SKM-1 treated with dmso at 0.1 percent for 144 hours (cell line): ENCODE data around the gene CNTROB.
"Not testable (repeated sequence)": the region's sequence is repeated elsewhere in the genome, so short reads cannot be mapped to it uniquely, and the experiment has no call there.

Experiments
- DNase-seq: peaks from one replicate; lab custom pipeline; 2025; ENCODE audit not compliant: unreplicated experiment; lab: John Stamatoyannopoulos, UW

CNTROB gene

DNA sequence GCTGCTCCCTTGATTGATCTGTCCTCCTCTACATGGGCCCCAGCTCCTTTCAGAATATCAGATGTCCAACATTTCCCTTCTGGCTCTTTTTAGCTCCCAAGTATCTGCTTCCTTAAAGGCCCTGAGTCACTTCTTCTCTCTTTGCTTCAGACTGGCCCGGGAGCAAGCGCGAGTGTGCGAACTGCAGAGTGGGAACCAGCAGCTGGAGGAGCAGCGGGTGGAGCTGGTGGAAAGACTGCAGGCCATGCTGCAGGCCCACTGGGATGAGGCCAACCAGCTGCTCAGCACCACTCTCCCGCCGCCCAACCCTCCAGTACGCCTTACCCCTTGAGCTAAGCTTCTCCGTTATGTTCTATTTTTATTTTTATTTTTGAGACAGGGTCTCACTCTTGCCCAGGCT lies 12.3 kb downstream of the CNTROB start:
- no peak for DNase-seq

DNA sequence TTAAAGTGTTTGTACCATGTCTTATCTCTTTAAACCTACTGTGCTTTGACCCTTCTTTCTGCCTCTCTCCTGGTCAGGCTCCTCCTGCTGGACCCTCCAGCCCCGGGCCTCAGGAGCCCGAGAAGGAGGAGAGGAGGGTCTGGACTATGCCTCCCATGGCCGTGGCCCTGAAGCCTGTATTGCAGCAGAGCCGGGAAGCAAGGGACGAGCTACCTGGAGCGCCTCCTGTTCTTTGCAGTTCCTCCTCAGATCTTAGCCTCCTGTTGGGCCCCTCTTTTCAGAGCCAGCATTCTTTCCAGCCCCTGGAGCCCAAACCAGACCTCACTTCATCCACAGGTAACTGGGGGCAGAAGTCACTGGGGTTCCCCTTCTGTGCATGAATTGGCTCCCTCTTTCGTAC lies 13.6 kb downstream of the CNTROB start:
- no peak for DNase-seq

- no peak for DNase-seq
Measured at GRCh38 chr17:7946441-7946840, 14.4 kb downstream of the CNTROB start.

- DNase-seq = no peak
Measured at GRCh38 chr17:7947651-7948050, 15.6 kb downstream of the CNTROB start.

- DNase-seq = no peak
Measured at GRCh38 chr17:7950578-7950977, 18.6 kb downstream of the CNTROB start.

- no peak for DNase-seq
Measured at GRCh38 chr17:7951143-7951792, 19.3 kb downstream of the CNTROB start.

DNA sequence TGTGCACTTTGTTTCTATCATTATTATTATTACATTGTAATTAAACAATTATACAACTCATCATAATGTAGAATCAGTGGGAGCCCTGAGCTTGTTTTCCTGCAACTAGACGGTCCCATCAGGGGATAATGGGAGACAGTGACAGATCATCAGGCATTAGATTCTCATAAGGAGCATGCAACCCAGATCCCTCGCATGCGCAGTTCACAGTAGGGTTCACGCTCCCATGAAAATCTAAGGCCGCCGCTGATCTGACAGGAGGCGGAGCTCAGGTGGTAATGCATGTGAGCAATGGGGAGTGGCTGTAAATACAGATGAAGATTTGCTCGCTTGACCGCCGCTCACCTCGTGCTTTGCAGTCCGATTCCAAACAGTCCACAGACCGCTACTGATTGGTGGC lies 21.3 kb downstream of the CNTROB start:
- DNase-seq = not testable (repeated sequence)

DNA sequence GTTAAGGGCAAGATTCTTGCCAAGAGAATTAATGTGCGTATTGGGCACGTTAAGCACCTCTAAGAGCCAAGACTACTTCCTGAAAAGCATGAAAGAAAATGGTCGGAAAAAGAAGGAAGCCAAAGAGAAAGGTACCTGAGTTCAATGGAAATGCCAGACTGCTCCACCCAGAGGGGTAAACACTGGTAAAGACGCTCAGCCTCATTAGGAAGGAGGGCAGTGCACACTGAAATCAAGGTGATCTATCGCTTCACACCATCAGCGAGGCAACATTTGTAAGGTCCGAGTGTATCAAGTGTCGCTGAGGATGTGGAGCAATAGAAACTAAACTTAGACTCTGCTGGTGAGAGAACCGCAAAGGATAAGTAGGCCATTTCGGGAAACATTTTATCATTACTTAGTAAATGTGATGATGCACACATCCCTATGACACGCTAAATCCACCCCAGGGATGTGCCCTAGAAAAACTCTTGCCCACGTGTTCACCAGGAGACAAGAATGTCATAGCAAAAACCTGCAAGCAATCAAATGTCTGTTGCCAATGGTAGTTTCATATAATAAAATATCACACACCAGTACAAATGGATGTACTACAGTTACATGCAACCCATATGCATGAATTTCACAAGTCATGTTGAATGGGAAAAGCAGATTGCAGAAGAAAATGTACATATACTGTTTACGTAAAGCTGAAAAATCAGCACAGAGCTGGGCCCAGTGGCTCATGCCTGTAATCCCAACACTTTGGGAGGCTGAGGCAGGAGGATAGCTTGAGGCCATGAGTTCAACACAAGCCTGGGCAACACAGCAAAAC lies 23.6 kb downstream of the CNTROB start:
- no peak for DNase-seq

DNA sequence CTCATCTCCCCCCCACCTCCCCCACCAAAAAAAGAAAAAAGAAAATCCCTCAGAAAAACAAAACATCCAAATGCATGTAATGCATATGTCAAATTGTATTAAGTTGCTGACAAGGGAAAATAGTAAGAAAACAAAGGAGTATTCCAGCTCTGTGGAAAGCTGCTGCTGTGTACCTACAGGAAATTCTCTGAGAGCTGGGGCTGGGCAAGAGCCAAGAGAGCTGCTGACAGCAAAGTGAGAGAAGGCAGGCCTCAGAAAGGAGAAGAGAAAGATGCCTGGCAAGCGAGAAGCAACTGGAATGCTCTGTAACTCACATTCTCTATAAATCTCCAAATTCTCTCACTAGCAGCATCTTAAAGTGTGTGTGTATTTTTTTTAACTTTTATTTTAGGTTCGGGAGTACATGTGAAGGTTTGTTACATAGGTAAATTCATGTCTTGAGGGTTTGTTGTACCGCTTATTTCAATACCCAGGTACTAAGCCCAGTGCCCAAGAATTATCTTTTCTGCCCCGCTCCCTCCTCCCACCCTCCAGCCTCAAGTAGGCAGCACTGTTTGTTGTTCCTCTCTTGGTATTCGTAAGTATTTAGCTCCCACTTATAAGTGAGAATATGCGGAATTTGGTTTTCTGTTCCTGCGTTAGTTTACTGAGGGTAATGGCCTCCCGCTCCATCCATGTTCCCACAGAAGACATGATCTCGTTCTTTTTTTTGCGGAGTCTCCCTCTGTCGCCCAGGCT lies 24.4 kb downstream of the CNTROB start:
- DNase-seq = no peak

DNA sequence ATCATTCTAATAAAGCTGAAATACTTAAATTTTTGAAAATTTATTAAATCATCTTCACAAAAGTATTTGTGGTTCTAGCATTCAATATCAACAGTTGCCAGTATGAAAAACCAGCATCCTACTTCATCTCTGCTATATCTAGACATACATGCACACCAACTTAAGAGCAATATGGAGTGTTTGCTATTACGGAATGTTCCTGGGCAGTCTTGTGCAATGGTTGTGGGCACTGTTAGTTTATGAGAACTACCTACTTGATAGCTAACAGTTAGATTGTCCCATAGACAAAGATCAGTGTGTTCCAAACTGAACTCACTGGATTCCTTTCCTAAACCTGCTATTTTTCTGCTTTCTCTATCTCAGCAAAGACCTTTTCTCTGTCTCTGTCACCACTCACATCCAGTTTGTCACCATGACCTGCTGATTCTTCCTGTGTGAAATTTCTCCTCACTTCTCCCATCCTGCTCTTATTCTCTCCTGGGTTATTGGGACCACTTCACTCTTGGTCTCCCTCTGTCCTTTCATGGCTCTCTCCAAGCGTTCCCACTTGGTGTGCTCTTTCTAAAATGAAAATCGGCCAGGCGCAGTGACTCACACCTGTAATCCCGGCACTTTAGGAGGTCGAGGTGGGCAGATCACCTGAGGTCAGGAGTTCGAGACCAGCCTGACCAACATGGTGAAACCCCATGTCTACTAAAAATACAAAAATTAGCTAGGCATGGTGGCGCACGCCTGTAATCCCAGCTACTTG lies 27.7 kb downstream of the CNTROB start:
- peak; percentile 8 for DNase-seq

DNA sequence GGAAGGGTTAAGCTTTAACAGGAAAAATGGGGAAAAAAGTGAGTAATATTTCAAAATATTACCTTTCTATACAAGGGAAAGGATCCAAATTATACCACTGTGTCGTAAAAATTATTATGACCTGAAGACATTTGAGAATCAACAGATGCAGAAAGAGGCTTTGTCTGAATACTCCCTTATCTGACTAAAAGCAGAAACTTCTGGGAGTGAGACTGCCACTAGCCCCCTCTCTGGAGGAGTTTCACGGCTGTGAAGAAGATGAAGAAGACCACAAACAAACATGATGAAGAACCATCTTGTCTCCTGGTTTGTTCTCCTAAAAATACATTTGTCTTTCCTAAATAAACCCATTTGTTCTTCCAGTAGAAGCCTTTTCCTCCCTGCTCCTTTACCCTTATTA lies 29.4 kb downstream of the CNTROB start:
- DNase-seq = no peak

GRCh38 chr17:7967751-7968150 lies 35.7 kb downstream of the CNTROB start:
- no peak for DNase-seq

- peak; percentile 19 for DNase-seq
Measured at GRCh38 chr17:7969433-7969832, 37.4 kb downstream of the CNTROB start.

DNA sequence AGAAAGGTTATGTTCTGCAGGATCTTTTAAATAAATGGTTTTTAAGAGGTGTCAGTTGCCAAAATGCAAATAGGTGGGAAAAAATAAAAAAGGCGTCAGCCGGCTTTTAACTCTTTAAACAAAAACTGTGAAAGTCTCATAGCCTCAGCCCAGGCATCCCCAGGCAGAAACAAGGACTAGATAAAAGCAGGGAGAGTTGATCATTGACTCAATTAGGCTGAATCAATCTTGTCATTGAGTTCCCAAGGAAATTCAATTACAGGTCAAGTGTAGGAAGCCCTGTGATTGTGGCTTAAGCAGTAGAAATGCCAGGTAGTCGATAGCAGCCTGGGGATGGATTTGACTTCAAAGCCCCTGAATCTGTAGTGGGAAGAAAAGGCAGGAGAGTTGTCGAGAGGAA lies 39.6 kb downstream of the CNTROB start:
- DNase-seq = no peak

DNA sequence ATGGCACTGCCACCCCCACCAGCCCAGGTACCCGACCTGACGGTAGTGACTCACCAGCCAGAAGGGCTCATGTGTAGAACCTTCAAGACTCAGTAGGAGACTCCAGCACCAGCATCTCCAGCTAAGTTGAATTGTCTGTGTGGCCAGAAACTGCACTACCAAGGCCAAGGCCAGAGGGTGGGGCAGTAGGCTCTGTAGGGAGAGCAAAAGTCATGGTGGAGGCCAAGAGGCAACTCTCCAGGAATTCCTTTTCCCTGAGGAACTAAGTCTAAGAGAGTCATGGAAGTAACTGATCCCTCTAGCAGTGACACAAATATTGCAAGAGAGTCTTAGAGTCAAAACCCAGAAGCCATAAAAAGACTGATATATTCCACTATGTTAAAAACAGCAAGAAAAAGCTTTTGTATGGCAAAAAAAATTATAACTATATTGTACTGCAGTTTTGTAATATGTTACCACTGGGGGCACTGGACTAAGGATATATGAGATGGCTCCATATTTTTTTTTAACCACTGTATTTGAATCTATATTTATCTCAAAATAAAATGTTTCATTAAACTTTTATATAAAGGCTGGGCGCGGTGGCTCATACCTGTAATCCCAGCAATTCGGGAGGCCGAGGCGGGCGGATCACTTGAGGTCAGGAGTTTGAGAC lies 40.3 kb downstream of the CNTROB start:
- DNase-seq = no peak

DNA sequence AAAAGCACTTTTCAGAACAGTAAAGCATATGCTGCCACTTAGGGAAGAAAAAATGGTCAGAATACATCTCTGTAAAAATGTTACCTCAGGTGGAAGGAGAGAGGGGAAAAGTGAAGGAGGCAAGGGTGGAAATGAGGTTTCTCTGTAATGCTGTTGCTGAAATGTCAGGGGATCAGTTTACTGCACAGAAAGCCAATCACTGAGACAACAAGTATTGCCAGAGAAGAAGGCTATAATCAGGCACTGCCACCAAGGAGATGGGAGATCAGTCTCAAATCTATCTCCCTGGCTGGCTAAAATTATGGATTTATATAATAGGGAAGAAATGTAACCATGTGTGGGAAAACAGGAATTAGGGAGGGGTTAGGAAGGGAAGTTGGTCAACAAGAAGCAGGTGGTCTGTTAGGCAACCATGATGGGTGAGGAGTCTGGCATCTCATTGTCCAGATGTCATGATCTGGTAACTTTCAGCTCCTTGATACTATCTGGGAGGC lies 42.7 kb downstream of the CNTROB start:
- DNase-seq = no peak

DNA sequence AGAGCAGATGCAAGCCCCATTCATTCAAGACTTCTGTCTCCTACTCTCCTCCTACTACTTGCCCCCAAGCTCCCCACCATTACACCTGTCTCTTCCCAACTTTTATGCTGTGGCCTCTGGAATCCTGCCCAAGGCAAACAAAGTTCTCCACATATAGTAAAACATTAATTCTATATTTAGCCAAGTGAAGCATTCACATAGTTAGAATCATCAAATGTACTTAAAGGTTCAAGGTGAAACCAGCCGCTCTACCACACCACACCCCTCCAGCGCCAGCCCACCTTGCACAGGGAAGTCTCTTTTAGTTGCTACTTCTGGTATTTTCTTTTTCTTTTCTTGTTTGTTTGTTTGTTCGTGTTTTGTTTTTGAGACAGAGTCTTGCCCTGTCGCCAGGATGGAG lies 45.0 kb downstream of the CNTROB start:
- no peak for DNase-seq

DNA sequence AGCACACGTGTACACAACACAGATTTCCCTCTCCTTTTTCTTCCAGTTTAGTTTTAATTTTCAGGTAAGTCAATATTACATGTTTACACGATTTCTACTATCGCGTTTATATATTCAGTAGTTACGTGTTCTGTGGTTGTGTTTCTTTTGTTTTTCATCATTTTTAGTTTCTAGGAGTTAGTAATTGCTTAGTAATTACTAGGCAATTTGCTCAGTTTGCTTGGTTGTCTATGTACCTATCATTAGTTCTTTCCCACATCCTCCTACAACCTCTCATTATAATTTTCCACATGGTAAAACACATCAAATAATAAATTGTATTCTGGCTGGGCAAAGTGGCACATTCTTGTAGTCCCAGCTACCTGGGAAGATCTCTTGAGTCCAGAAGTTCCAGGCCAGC lies 45.8 kb downstream of the CNTROB start:
- DNase-seq = no peak

GRCh38 chr17:7982173-7982572 lies 50.2 kb downstream of the CNTROB start:
- no peak for DNase-seq

DNA sequence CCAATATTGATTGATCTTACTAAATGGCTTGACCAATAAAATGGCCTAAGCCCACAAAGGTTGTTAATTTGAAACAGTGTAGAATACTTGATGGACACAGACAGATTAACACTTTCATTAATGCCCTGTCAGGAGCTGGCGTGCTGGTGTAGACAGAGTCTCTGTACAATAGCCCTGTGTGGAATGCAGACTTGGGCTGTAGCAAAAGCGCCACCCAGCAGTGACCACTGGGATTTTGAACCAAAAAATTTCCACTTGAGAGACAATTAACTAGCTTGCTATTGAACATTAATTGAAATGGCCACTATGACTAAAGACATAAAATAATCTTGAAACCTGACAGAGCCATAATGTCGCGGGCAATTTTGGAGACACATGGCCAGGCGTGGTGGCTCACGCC lies 50.7 kb downstream of the CNTROB start:
- no peak for DNase-seq

GRCh38 chr17:7984904-7985303 lies 52.9 kb downstream of the CNTROB start:
- DNase-seq = no peak
